GM12878 (cell line): ENCODE data around the gene ADORA2B.

Source experiments
- CHD4 ChIP-seq: fragments of 200-600 bp; sonication (generic); IDR thresholded peaks from 2 replicates; pipeline ENCODE4 v1.6.1; 2016; ENCODE audit warnings: mild to moderate bottlenecking
- CREB1 ChIP-seq: IDR thresholded peaks from 2 replicates; pipeline ENCODE4 v1.6.1; 2012; ENCODE audit warnings: low read depth, mild to moderate bottlenecking, inconsistent platforms
- CTCF ChIP-seq, 3 experiments: IDR thresholded peaks in 2 of 3; conservative IDR thresholded peaks in 1 of 3; 2 replicates each; pipeline ENCODE4 v1.5.1; 2011; ENCODE audit warnings: low read depth in 3 of 3, low read length in 3 of 3, mild to moderate bottlenecking in 3 of 3, control low read depth in 2 of 3, moderate library complexity in 2 of 3, inconsistent platforms in 1 of 3, mixed read lengths in 1 of 3; ENCODE audit not compliant: control insufficient read depth in 2 of 3, insufficient read depth in 1 of 3; ENCODE audit errors: extremely low read depth in 1 of 3
- MYB ChIP-seq: fragments of 150-350 bp; IDR thresholded peaks from 2 replicates; pipeline ENCODE4 v1.6.1; 2014; ENCODE audit warnings: mild to moderate bottlenecking, low read depth, low read length, borderline replicate concordance
- PML ChIP-seq: IDR thresholded peaks from 2 replicates; pipeline ENCODE4 v1.6.1; 2012; ENCODE audit warnings: low read length, inconsistent platforms
- POLR2A ChIP-seq: IDR thresholded peaks from 2 replicates; pipeline ENCODE4 v1.6.1; 2011; ENCODE audit warnings: low read depth, mild to moderate bottlenecking, low read length
- POLR2AphosphoS2 ChIP-seq: IDR thresholded peaks from 2 replicates; pipeline ENCODE4 v1.6.1; 2011; ENCODE audit warnings: low read depth, mild to moderate bottlenecking, low read length, improper control_type of control experiment, moderate library complexity
- SP1 ChIP-seq: IDR thresholded peaks from one replicate; pipeline ENCODE4 v1.6.1; 2011; ENCODE audit warnings: low read depth, low read length
- YY1 ChIP-seq: IDR thresholded peaks from 2 replicates; pipeline ENCODE4 v1.6.1; 2011; ENCODE audit warnings: low read depth, mild to moderate bottlenecking, low read length
- ZNF24 ChIP-seq: fragments of 450-650 bp; IDR thresholded peaks from 2 replicates; pipeline ENCODE4 v1.6.1; 2017; ENCODE audit warnings: antibody characterized with exemption, mild to moderate bottlenecking
- TF ChIP-seq, protein P1 (sequence below): fragments of 450-650 bp; IDR thresholded peaks from 2 replicates; pipeline ENCODE4 v1.6.1; 2017; ENCODE audit warnings: borderline replicate concordance

- TF ChIP-seq CHD4 (no peak), CREB1 (no peak), MYB (no peak), ZNF24 (no peak), SP1 (no peak), YY1 (no peak), CTCF (IDR thresholded peaks at IDR 0.05 in 2 of 3, conservative IDR thresholded peaks at IDR 0.05 in 1 of 3; ENCODE audit: control insufficient read depth in 2 of 3, extremely low read depth in 1 of 3, insufficient read depth in 1 of 3, low read depth in 3 of 3, low read length in 3 of 3) (no peak), POLR2AphosphoS2 (no peak), PML (no peak), POLR2A (no peak)
- TF ChIP-seq, protein P1, sequence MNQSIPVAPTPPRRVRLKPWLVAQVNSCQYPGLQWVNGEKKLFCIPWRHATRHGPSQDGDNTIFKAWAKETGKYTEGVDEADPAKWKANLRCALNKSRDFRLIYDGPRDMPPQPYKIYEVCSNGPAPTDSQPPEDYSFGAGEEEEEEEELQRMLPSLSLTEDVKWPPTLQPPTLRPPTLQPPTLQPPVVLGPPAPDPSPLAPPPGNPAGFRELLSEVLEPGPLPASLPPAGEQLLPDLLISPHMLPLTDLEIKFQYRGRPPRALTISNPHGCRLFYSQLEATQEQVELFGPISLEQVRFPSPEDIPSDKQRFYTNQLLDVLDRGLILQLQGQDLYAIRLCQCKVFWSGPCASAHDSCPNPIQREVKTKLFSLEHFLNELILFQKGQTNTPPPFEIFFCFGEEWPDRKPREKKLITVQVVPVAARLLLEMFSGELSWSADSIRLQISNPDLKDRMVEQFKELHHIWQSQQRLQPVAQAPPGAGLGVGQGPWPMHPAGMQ: no peak
These were observed 51.4 kb downstream of the ADORA2B start for GRCh38 chr17:15996322-15996721.
